BLaER1 (cell line): ENCODE results near the gene ANKRD55.
"Not testable (repeated sequence)": the region's sequence is repeated elsewhere in the genome, so short reads cannot be mapped to it uniquely, and the experiment has no call there.

ENCODE experiments used
- H3K27ac ChIP-seq: shearing (Covaris generic); formaldehyde crosslinking; 2 replicates; pipeline ENCODE4 v1.8.1; 2022
- H3K27me3 ChIP-seq: shearing (Covaris generic); formaldehyde crosslinking; 2 replicates; pipeline ENCODE4 v1.8.1; 2022
- H3K36me3 ChIP-seq: shearing (Covaris generic); formaldehyde crosslinking; 2 replicates; pipeline ENCODE4 v1.8.1; 2022
- H3K4me1 ChIP-seq: shearing (Covaris generic); formaldehyde crosslinking; 2 replicates; pipeline ENCODE4 v1.8.1; 2022
- H3K4me2 ChIP-seq: shearing (Covaris generic); formaldehyde crosslinking; 2 replicates; pipeline ENCODE4 v1.8.1; 2022
- H3K4me3 ChIP-seq: shearing (Covaris generic); formaldehyde crosslinking; 2 replicates; pipeline ENCODE4 v1.8.1; 2022
- H3K9ac ChIP-seq: shearing (Covaris generic); formaldehyde crosslinking; 2 replicates; pipeline ENCODE4 v1.8.1; 2022
- H3K9me3 ChIP-seq: shearing (Covaris generic); formaldehyde crosslinking; 2 replicates; pipeline ENCODE4 v1.8.1; 2022
- H4K20me1 ChIP-seq: shearing (Covaris generic); formaldehyde crosslinking; 2 replicates; pipeline ENCODE4 v1.8.1; 2022
- Cebpa-rat ChIP-seq: shearing (Covaris generic); IDR thresholded peaks from 2 replicates; pipeline ENCODE4 v1.8.1; 2022

Gene ANKRD55

GRCh38 chr5:56212130-56212879, 20.8 kb downstream of the ANKRD55 start:
- Histone ChIP-seq H3K4me2 (no peak overlapping the region), H3K4me1 (no peaks in the 10 kb centered on the region), H3K27me3 (no peaks in the 10 kb centered on the region), H3K9me3 (peaks cover 46% of the 10 kb centered on the region), H3K9ac (no peak overlapping the region), H3K36me3 (no peaks in the 10 kb centered on the region), H3K27ac (no peak overlapping the region), H3K4me3 (no peak overlapping the region), H4K20me1 (no peaks in the 10 kb centered on the region)
- no peak for TF ChIP-seq Cebpa-rat

DNA sequence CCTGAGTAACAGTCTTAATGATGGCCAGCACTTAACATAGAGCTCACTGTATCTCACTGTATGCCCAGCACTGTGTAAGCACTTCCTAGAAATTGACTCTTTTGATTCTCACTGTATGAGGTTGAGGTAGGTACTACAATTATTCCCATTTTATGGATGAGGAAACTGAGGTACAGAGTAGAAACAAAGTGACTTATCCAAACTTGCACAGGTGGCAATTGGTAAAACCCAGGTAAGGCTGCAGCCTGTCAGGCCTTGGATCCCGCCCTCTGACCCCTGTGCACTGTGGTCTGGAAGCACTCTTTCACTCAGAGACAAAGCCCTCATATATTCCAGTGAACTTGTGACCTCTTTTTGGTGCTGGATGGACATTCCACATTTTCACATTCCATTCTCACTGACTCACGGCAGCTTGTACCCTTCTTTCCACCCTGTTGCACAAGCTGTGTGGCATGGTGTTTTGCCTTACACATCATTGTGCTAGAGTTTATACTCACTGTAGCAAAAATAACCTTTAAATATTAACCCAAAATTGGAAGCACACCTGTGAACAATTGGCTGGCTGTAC, 21.7 kb downstream of the ANKRD55 start:
- Histone ChIP-seq H3K9me3 (peaks cover 36% of the 10 kb centered on the region), H3K27ac (no peak overlapping the region), H3K4me3 (no peak overlapping the region), H4K20me1 (no peaks in the 10 kb centered on the region), H3K27me3 (no peaks in the 10 kb centered on the region), H3K36me3 (no peaks in the 10 kb centered on the region), H3K4me2 (no peak overlapping the region), H3K4me1 (no peaks in the 10 kb centered on the region), H3K9ac (no peak overlapping the region)
- TF ChIP-seq Cebpa-rat = no peak

DNA sequence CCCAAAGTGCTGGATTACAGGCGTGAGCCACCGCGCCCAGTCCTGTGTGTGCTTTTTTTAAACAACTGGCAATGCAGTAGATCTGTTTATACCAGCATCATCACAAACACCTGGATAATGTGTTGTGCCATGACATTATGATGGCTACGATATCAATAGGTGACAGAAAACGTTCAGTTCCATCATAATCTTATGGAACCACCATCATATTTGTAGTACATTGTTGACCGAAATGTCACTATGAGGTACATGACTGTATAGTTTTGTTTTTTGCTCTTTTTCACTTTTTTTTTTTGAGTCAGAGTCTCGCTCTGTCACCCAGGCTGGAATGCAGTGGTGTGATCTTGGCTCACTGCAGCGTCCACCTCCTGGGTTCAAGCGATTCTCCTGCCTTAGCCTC, 24.4 kb downstream of the ANKRD55 start:
- Histone ChIP-seq H3K9me3 (peaks cover 11% of the 10 kb centered on the region), H3K9ac (no peak overlapping the region), H3K36me3 (no peaks in the 10 kb centered on the region), H3K4me2 (no peak overlapping the region), H3K27ac (no peak overlapping the region), H3K4me3 (no peak overlapping the region), H3K27me3 (no peaks in the 10 kb centered on the region), H3K4me1 (no peaks in the 10 kb centered on the region), H4K20me1 (no peaks in the 10 kb centered on the region)
- TF ChIP-seq Cebpa-rat = no peak

- no peak overlapping the region for H3K27ac ChIP-seq
- TF ChIP-seq Cebpa-rat = no peak
- no peak overlapping the region for H3K4me2 ChIP-seq
- H4K20me1 ChIP-seq = no peaks in the 10 kb centered on the region
- 0 out of 2 replicates have a peak, but pooled peaks cover 8% of the 10 kb centered on the region for H3K9me3 ChIP-seq
- no peaks in the 10 kb centered on the region for H3K4me1 ChIP-seq
- H3K4me3 ChIP-seq = no peak overlapping the region
- no peaks in the 10 kb centered on the region for H3K27me3 ChIP-seq
- H3K36me3 ChIP-seq = no peaks in the 10 kb centered on the region
- no peak overlapping the region for H3K9ac ChIP-seq
Observed at GRCh38 chr5:56207537-56207936, 25.6 kb downstream of the ANKRD55 start.

- Histone ChIP-seq H3K27me3 (no peaks in the 10 kb centered on the region), H3K4me2 (no peak overlapping the region), H3K9me3 (0 out of 2 replicates have a peak, but pooled peaks cover 8% of the 10 kb centered on the region), H3K36me3 (no peaks in the 10 kb centered on the region), H3K4me3 (no peak overlapping the region), H3K27ac (no peak overlapping the region), H3K4me1 (no peaks in the 10 kb centered on the region), H4K20me1 (no peaks in the 10 kb centered on the region), H3K9ac (no peak overlapping the region)
- no peak for TF ChIP-seq Cebpa-rat
Observed at GRCh38 chr5:56206126-56206910, 26.8 kb downstream of the ANKRD55 start.

- not testable (repeated sequence) for H3K4me1 ChIP-seq, H3K4me2 ChIP-seq, H3K9me3 ChIP-seq, H4K20me1 ChIP-seq, H3K9ac ChIP-seq, H3K27me3 ChIP-seq, H3K36me3 ChIP-seq, H3K4me3 ChIP-seq, H3K27ac ChIP-seq
Observed at GRCh38 chr5:56203936-56204335, 29.2 kb downstream of the ANKRD55 start.

- Histone ChIP-seq H3K4me2 (no peak overlapping the region), H3K4me3 (no peak overlapping the region), H4K20me1 (no peaks in the 10 kb centered on the region), H3K36me3 (no peaks in the 10 kb centered on the region), H3K27me3 (no peaks in the 10 kb centered on the region), H3K27ac (no peak overlapping the region), H3K9me3 (no peaks in the 10 kb centered on the region), H3K9ac (no peak overlapping the region), H3K4me1 (no peaks in the 10 kb centered on the region)
- no peak for TF ChIP-seq Cebpa-rat
Observed at GRCh38 chr5:56202483-56202882, 30.6 kb downstream of the ANKRD55 start.

GRCh38 chr5:56201762-56202261, 31.3 kb downstream of the ANKRD55 start:
- H3K4me3 ChIP-seq, H3K4me1 ChIP-seq, H3K9me3 ChIP-seq, H3K27ac ChIP-seq, H4K20me1 ChIP-seq, H3K36me3 ChIP-seq, H3K4me2 ChIP-seq, H3K9ac ChIP-seq, H3K27me3 ChIP-seq: not testable (repeated sequence)

DNA sequence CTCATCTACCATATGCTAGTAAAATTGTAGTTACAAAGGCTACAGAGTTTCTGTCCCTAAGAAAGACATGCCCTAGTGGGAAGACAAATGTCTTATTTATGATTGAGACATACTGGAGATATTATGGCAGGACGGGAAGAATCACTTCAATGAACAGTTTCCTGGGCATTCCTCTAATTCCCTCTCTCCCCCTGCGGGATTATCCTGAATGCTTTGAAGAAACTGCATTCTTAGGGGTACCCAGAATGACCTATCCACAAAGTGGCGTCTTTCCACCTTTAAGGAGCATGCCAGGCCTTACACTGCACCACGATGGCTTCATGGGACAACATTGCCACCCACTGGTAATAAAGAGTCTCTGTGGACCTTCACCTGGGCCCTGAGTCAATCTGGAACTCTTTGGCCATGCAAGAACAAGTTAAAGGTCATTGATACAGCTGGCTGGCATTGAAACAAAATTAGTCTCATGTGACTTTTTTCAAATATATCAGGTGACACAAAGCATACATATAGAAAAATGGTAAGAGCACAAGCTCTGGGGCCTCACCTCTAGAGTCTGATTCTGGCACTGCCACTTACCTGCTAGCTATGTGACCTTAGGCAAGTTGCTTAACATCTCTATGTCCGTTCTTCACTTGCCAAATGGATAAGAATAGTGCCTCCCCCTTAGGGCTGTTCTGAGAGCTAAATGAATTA, 32.0 kb downstream of the ANKRD55 start:
- H3K9ac ChIP-seq = no peak overlapping the region
- H3K4me2 ChIP-seq = no peak overlapping the region
- H3K27ac ChIP-seq = no peak overlapping the region
- TF ChIP-seq Cebpa-rat = no peak
- H3K9me3 ChIP-seq = no peaks in the 10 kb centered on the region
- H3K4me3 ChIP-seq = no peak overlapping the region
- H4K20me1 ChIP-seq = no peaks in the 10 kb centered on the region
- H3K36me3 ChIP-seq = no peaks in the 10 kb centered on the region
- H3K4me1 ChIP-seq = no peaks in the 10 kb centered on the region
- H3K27me3 ChIP-seq = no peaks in the 10 kb centered on the region
